NT2/D1 (cell line): Measurements from ENCODE around the gene LGALS9C.
"Not testable (repeated sequence)": the region's sequence is repeated elsewhere in the genome, so short reads cannot be mapped to it uniquely, and the experiment has no call there.

ENCODE experiments used
- SUZ12 ChIP-seq: IDR thresholded peaks from 2 replicates; pipeline ENCODE4 v1.6.1; 2011; ENCODE audit not compliant: insufficient read length, insufficient read depth; ENCODE audit errors: extremely low read depth
- ZNF274 ChIP-seq: IDR thresholded peaks from 2 replicates; pipeline ENCODE4 v1.6.1; 2011; ENCODE audit warnings: mild to moderate bottlenecking, low read depth, low read length

DNA sequence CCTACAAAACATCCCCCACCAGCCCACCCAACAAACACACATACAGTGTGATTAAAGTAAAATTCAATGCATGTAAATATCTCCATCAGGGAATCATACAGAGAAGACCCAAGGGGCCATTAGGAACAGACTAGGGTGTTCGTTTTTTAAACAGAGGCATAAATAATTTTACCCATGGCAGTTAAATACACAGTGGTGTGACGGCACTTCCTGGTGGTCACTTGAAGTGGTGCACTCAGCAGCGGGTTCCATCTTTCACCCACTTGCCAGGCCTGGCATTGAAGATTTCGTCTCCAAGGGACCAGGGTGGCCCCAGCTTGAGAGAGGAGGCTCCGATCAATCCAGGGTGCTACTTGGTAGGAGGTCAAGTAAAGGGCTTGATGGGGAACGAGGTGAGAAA lies 20.5 kb downstream of the LGALS9C start:
- TF ChIP-seq SUZ12, ZNF274: not testable (repeated sequence)
